ENCODE results near the gene GTF2IRD1.
"Not testable (repeated sequence)": the region's sequence is repeated elsewhere in the genome, so short reads cannot be mapped to it uniquely, and the experiment has no call there.

Gene GTF2IRD1

DNA sequence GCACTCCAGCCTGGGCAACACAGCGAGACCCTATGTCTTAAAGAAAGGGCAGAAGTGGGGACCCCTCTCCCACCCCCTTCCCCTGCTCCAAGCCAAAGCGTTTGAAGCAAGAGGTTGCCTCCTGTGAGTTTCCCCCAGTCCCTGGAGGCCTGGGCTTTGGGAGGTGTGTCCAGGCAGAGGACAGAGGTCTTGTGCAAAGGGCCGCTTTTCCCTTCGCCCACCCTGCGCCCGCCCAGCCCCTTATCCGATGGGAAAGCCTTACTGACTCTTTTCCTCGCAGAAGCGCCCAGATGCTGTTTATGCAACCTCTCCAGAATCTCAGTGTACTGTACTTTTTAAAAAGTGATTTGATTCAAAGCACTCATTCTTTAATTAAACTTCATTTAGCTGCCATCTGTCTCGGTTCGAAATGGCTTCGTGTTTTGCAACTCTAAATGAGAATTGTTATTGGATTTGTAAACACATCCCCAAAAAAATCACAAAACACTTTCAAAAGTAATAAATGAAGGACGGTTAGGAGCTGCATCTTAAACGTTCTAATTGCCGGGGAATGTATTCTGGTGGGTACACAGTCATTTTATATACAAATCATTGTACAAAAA is 153.3 kb downstream of the GTF2IRD1 start:
- DNase-seq = no peak

GRCh38 chr7:74612015-74612829 is 158.5 kb downstream of the GTF2IRD1 start:
- no peak for DNase-seq

GRCh38 chr7:74615933-74616780 is 162.5 kb downstream of the GTF2IRD1 start:
- no peak for DNase-seq

DNA sequence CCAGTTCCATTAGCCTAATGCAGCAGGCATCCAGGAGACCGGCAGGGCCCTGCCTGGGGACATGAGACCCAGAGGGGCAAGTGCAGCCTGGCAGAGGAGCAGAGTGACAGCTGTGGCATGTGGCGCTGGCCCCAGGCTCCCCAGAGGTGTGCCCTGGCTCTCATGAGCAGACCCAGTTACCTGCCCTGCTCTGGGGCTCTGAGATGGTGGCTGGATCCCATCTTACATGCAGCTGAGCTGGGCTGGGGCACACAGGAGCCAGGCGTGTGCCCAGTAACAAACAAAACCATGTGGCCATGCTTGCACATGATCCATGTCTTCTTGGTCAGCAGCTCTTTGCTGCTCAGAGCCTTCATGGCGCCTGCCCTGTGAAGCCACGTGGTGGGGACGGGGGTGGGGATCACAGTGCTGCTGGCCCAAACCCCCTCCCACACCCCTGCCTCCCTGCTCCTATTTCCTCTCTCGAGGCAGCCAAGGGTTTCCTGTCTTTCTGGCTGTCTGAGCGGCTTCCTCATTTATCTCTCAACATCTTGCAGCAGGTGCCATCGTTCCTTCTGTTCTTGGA is 163.6 kb downstream of the GTF2IRD1 start:
- peak; percentile 35 for DNase-seq

DNA sequence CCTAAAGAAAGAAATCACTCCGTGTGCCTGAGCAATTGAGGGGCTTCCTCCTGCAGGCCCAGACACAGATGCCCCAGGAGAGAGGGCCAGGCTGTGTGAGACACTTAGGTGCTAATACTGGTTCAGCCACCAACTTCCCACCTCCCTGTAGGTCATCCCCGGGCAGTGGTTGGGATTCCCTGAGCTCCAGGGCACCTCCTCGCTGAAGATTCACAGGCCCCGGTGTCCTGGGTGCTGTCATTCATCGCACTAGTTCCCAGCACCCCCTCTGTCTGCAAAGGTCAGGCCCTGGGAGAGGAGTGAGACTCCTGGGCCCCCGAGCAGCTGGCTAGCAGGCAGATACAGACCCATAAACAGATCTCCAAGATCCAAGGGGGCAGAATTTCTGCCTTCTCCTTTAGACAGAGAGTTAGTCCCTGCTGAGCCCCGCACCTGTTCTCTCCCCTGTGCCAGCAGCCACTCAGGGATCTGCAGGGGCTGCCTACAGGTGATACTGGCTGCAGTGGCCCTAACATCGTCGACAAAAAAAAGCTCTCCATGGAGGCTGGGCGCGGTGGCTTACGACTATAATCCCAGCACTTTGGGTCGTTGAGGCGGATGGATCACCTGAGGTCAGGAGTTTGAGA is 165.6 kb downstream of the GTF2IRD1 start:
- DNase-seq = no peak

GRCh38 chr7:74622228-74622749 is 168.6 kb downstream of the GTF2IRD1 start:
- DNase-seq = no peak

- no peak for DNase-seq
Observed at GRCh38 chr7:74623135-74623534, 169.4 kb downstream of the GTF2IRD1 start.

- DNase-seq = no peak
Observed at GRCh38 chr7:74625446-74625845, 171.7 kb downstream of the GTF2IRD1 start.

DNA sequence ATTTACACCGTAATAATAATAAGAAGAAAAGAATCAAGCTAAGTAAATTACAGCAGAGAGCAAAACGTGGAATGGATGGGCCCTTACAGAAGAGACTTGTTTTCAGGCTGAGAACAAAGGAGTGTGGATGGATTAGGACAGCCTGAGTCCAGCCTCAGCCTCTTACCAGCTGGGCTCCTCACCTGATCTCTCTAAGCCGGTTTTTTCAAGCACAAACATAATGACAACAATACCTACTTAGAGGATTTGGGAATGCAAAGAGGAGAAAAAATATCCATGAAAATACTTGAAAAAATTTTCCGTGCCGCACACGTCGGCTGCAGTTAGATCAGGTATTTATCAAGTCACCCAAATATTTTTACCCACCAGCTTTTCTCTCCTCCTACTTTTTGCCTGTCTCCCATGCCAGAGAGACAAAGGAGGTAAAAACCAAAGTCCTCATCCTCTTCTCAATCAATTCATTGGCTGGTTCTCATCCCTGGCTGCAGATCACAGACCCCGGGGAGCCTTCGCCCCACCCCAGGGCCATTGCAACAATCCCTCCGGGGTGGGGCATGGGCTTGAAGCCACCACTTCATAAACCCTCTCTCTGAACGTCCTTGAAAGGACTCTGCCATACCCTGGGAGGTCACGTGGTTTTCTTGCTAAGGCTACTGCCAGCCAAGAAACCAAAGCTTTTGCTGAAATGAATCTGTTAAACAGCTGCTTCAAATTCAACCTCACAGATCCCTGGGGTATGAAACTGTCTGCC is 174.1 kb downstream of the GTF2IRD1 start:
- no peak for DNase-seq

DNA sequence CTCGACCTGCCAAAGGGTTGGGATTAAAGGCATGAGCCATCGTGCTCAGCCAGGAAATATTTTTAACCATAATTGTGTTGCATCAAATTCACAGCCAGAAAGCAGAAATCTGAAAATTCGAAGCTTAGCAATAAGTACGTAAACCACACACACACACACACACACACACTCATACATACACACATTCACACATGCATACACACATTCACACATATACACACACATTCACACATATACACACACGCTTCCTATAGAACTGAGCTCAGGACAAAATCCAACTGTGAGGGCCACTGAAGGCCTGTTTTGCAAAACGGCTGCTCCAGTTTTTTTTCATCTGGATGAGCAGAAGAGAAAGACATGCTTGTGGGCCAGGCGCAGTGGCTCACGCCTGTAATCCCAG is 178.8 kb downstream of the GTF2IRD1 start:
- DNase-seq = no peak

DNA sequence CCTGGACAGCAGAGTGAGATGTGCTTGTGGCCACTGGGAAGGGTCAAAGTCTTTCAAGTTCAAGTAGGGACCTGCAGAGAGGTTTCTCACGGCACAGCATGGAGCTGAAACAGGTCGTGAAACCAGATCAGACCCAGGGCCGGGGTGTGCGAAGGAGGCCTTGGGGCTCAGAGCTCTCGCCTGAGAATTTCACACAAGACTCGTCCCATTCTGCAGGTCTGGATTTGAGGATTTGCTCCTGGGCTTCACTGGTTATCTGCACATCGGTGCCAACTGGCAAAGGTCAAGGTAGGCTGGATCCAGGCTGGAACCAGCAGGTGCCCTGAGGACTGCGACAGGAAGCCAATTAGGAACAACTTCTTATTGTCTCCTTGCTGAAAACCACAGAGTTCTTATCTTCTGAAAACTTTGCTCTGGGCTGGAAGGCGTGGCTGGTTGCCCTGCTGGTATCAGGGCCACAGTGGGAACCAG is 179.8 kb downstream of the GTF2IRD1 start:
- DNase-seq = no peak

- no peak for DNase-seq
Observed at GRCh38 chr7:74637745-74638144, 184.0 kb downstream of the GTF2IRD1 start.

GRCh38 chr7:74650055-74650454 is 196.3 kb downstream of the GTF2IRD1 start:
- peak; percentile 70 for DNase-seq

DNA sequence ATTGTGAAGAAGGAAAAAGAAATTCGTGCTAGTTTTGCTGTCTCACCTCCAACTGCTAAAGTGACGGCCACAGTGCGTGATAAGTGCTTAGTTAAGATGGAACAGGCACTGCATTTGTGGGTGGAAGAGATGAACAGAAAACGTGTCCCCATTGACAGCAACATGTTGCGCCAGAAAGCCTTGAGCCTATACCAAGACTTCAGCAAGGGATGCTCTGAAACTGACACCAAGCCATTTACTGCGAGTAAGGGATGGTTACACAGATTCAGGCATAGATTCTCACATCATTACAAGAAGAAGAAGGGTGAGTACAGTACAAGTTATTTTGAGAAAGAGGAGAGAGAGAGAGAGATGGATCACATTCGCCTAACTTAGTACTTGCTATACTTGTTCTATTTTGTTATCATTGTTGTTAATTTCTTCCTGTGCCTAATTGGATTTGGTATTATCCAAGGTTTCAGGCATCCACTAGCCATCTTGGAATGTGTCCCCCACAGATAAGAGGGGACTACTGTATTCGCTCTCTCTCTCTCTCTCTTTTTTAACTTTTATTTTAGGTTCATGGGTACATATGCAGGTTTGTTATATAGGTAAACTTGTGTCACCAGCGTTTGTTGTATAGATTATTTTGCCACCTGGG is 196.9 kb downstream of the GTF2IRD1 start:
- DNase-seq = not testable (repeated sequence)

DNA sequence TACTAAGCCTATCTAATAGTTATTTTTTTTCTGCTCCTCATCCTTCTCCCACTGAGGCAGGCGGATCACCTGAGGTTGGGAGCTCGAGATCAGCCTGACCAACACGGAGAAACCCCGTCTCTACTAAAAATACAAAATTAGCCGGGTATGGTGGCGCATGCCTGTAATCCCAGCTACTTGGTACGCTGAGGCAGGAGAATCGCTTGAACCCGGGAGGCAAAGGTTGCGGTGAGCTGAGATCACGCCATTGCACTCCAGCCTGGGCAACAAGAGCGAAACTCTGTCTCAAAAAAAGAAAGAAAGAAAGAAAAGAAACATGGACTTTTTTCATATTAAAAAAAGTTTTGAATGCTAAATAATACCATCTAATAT is 197.4 kb downstream of the GTF2IRD1 start:
- not testable (repeated sequence) for DNase-seq

All from CD4-positive, alpha-beta T cell treated with Interferon gamma for 1 hour (primary cell).